H1 (cell line): ENCODE data around the gene AIG1. TPM values are rescaled to one million over a fixed set of nuclear protein-coding genes. Genes with fewer than 3 reads are reported as not detected.

Experiments used
- ATF2 ChIP-seq: IDR thresholded peaks from 2 replicates; pipeline ENCODE4 v1.6.1; 2012; ENCODE audit warnings: low read length, inconsistent platforms
- ATF3 ChIP-seq: IDR thresholded peaks from 2 replicates; pipeline ENCODE4 v1.6.1; 2011; ENCODE audit warnings: low read depth, mild to moderate bottlenecking, low read length; ENCODE audit not compliant: insufficient read depth
- CEBPB ChIP-seq: IDR thresholded peaks from 2 replicates; pipeline ENCODE4 v1.6.1; 2012; ENCODE audit warnings: low read depth, low read length
- CHD1 ChIP-seq: IDR thresholded peaks from 2 replicates; pipeline ENCODE4 v1.6.1; 2012; ENCODE audit warnings: low read depth, low read length, improper control_type of control experiment
- E2F6 ChIP-seq: IDR thresholded peaks from 2 replicates; pipeline ENCODE4 v1.6.1; 2012; ENCODE audit warnings: inconsistent platforms
- JUN ChIP-seq: IDR thresholded peaks from 2 replicates; pipeline ENCODE4 v1.6.1; 2011; ENCODE audit warnings: low read depth, mild to moderate bottlenecking, improper control_type of control experiment, low read length
- JUND ChIP-seq: IDR thresholded peaks from 2 replicates; pipeline ENCODE4 v1.6.1; 2011; ENCODE audit warnings: mild to moderate bottlenecking, improper control_type of control experiment, low read length
- KDM4A ChIP-seq: IDR thresholded peaks from one replicate; pipeline ENCODE4 v1.7.1; 2012; ENCODE audit warnings: low read depth, mild to moderate bottlenecking, moderate library complexity, low read length, inconsistent platforms; ENCODE audit not compliant: severe bottlenecking
- MAFK ChIP-seq: IDR thresholded peaks from 2 replicates; pipeline ENCODE4 v1.6.1; 2012; ENCODE audit warnings: low read depth, mild to moderate bottlenecking, improper control_type of control experiment, low read length
- NANOG ChIP-seq: IDR thresholded peaks from 2 replicates; pipeline ENCODE4 v1.6.1; 2011; ENCODE audit warnings: low read length, low read depth, mild to moderate bottlenecking, inconsistent platforms; ENCODE audit not compliant: insufficient read depth, poor library complexity, severe bottlenecking
- PHF8 ChIP-seq: fragments of 200-600 bp; sonication (generic); conservative IDR thresholded peaks from 2 replicates; pipeline ENCODE4 v1.7.1; 2012; ENCODE audit warnings: low read depth, mild to moderate bottlenecking, inconsistent platforms, low read length, moderate library complexity
- POLR2AphosphoS5 ChIP-seq: IDR thresholded peaks from 2 replicates; pipeline ENCODE4 v1.6.1; 2011; ENCODE audit warnings: low read depth, low read length
- SAP30 ChIP-seq: fragments of 300-600 bp; sonication (generic); IDR thresholded peaks from 2 replicates; pipeline ENCODE4 v1.7.1; 2012; ENCODE audit warnings: low read length, moderate library complexity, mild to moderate bottlenecking, inconsistent platforms; ENCODE audit not compliant: insufficient read depth, insufficient replicate concordance
- SP2 ChIP-seq: IDR thresholded peaks from 2 replicates; pipeline ENCODE4 v1.6.1; 2012; ENCODE audit warnings: mild to moderate bottlenecking, low read length, inconsistent platforms
- TAF1 ChIP-seq: IDR thresholded peaks from 2 replicates; pipeline ENCODE4 v1.6.1; 2011; ENCODE audit warnings: mild to moderate bottlenecking, low read depth, low read length
- TCF12 ChIP-seq: IDR thresholded peaks from 2 replicates; pipeline ENCODE4 v1.6.1; 2011; ENCODE audit warnings: low read depth, mild to moderate bottlenecking, low read length
- USF2 ChIP-seq: IDR thresholded peaks from 2 replicates; pipeline ENCODE4 v1.6.1; 2011; ENCODE audit warnings: low read length, improper control_type of control experiment
- polyA plus RNA-seq, 7 experiments: library from polyadenylated mRNA; depleted of rRNA in 3 of 7; stranded (reverse) in 5 of 7; unstranded in 2 of 7; fragments of >200 nt in 5 of 7; fragments of 200-250 nt in 2 of 7; gene quantifications; 1 replicate in 5 of 7; 2 replicates in 1 of 7; 4 replicates in 1 of 7; pipeline versions ENCODE4 v1.2.1 to v1.2.3, GENCODE V29; 2011 to 2013; ENCODE audit warnings: missing spikeins in 2 of 7, mixed read lengths in 2 of 7
- total RNA-seq: library from RNA; stranded (reverse); fragmentation: NEBNext Ultra II Directional; extraction: Animal tissue kit (Norgen Biotek cat#: 25700); gene quantifications from 2 replicates; pipeline ENCODE4 v1.2.1, GENCODE V29; 2021

The AIG1 gene
- total and polyA plus RNA-seq, 2 of the 8 experiments (the other 6 are each of a cell fraction or from before 2014, with no cell fraction given) = 56.6 to 58.4 TPM

- TF ChIP-seq TAF1 = no peak
- no peak for TF ChIP-seq CHD1
- TF ChIP-seq NANOG = peak; percentile 28
- TF ChIP-seq PHF8 = no peak
- no peak for TF ChIP-seq MAFK
- no peak for TF ChIP-seq TCF12
- TF ChIP-seq JUND = no peak
- TF ChIP-seq SP2 = no peak
- TF ChIP-seq ATF3 = no peak
- TF ChIP-seq SAP30 = no peak
- no peak for TF ChIP-seq CEBPB
- TF ChIP-seq JUN = no peak
- TF ChIP-seq ATF2 = no peak
- TF ChIP-seq USF2 = no peak
- no peak for TF ChIP-seq POLR2AphosphoS5
- TF ChIP-seq E2F6 = no peak
- TF ChIP-seq KDM4A = no peak
Observed at GRCh38 chr6:143288923-143289322, 228.2 kb downstream of the AIG1 start (continued).
